AG04450 (cell line): ENCODE results near the gene SATB2. TPM values are rescaled to one million over a fixed set of nuclear protein-coding genes. Genes with fewer than 3 reads are reported as not detected.

Experiments used
- CTCF ChIA-PET: fragments of 300-600, 350-600 bp; formaldehyde crosslinking; extraction: SDS; loops from one replicate; lab custom pipeline; 2022; ENCODE audit warnings: antibody characterized with exemption, inconsistent platforms; lab: Charles Lee
- POLR2A ChIA-PET: fragments of 350-600 bp; formaldehyde crosslinking; extraction: SDS; loops from one replicate; lab custom pipeline; 2021; ENCODE audit warnings: antibody characterized with exemption, inconsistent platforms; lab: Yijun Ruan, JAX
- DNase-seq: peaks from one replicate; pipeline ENCODE4 v3.0.0-alpha.2; 2011; ENCODE audit warnings: low read depth, low spot score
- H3K27ac ChIP-seq: one replicate; pipeline ENCODE4 v1.5.1; 2012; ENCODE audit warnings: low read depth, low read length, control low read depth
- H3K27me3 ChIP-seq: one replicate; pipeline ENCODE4 v1.6.0; 2012; ENCODE audit warnings: low read length; ENCODE audit not compliant: control insufficient read depth, insufficient read depth
- H3K4me3 ChIP-seq: 2 replicates; pipeline ENCODE4 v1.5.1; 2011; ENCODE audit warnings: mild to moderate bottlenecking, low read depth, low read length, control low read depth
- H3K9me3 ChIP-seq: 2 replicates; pipeline ENCODE4 v1.5.1; 2012; ENCODE audit warnings: low read length; ENCODE audit not compliant: control insufficient read depth, insufficient read depth
- CTCF ChIP-seq: IDR thresholded peaks from 2 replicates; pipeline ENCODE4 v1.5.1; 2011; ENCODE audit warnings: low read depth, low read length, control low read depth, inconsistent platforms
- polyA plus RNA-seq: library from polyadenylated mRNA; depleted of rRNA; stranded (reverse); fragments of >200 nt; gene quantifications from 2 replicates; pipeline ENCODE4 v1.2.3, GENCODE V29; 2011

SATB2 gene
- polyA plus RNA-seq, 1 experiment, result 5.0 TPM

- Histone ChIP-seq H3K27ac (no peak overlapping the region), H3K27me3 (no peaks in the 10 kb centered on the region), H3K4me3 (no peak overlapping the region), H3K9me3 (no peaks in the 10 kb centered on the region)
- TF ChIP-seq CTCF, result no peak
- no peak for DNase-seq
- ChIA-PET CTCF (no interaction called here), POLR2A (no interaction called here)
Measured at GRCh38 chr2:199312931-199313330, 144.8 kb downstream of the SATB2 start.

- no peak overlapping the region for H3K27ac ChIP-seq
- no peaks in the 10 kb centered on the region for H3K27me3 ChIP-seq
- no peak for TF ChIP-seq CTCF
- DNase-seq, result no peak
- H3K4me3 ChIP-seq, result no peak overlapping the region
- ChIA-PET POLR2A (no interaction called here), CTCF (interaction anchor here (0.8 kb wide), 1 partner anchor 160 kb away, joined by 3 read pairs; no protein-coding TSS in a partner anchor)
- H3K9me3 ChIP-seq, result no peaks in the 10 kb centered on the region
Measured at GRCh38 chr2:199310771-199311585, 146.8 kb downstream of the SATB2 start.

GRCh38 chr2:199309973-199310372 lies 147.8 kb downstream of the SATB2 start:
- no peaks in the 10 kb centered on the region for H3K27me3 ChIP-seq
- no peak for TF ChIP-seq CTCF
- ChIA-PET CTCF (interaction anchor here (0.6 kb wide), 1 partner anchor 11 kb away, joined by 3 read pairs; no protein-coding TSS in a partner anchor), POLR2A (no interaction called here)
- DNase-seq, result no peak
- H3K4me3 ChIP-seq, result no peak overlapping the region
- no peak overlapping the region for H3K27ac ChIP-seq
- H3K9me3 ChIP-seq, result no peaks in the 10 kb centered on the region

GRCh38 chr2:199309411-199309810 lies 148.3 kb downstream of the SATB2 start:
- CTCF ChIA-PET, result no interaction called here
- Histone ChIP-seq H3K27me3 (no peaks in the 10 kb centered on the region), H3K4me3 (no peak overlapping the region), H3K27ac (no peak overlapping the region), H3K9me3 (no peaks in the 10 kb centered on the region)
- DNase-seq, result no peak
- no peak for TF ChIP-seq CTCF
- POLR2A ChIA-PET, result no interaction called here

GRCh38 chr2:199308567-199308966 lies 149.2 kb downstream of the SATB2 start:
- ChIA-PET POLR2A (interaction anchor here (0.5 kb wide), 1 partner anchor 73 kb away, joined by 3 read pairs; no protein-coding TSS in a partner anchor), CTCF (no interaction called here)
- no peak for TF ChIP-seq CTCF
- no peak overlapping the region for H3K27ac ChIP-seq
- no peaks in the 10 kb centered on the region for H3K27me3 ChIP-seq
- DNase-seq, result no peak
- H3K4me3 ChIP-seq, result no peak overlapping the region
- H3K9me3 ChIP-seq, result no peaks in the 10 kb centered on the region
